Keratinocyte (primary cell): Measurements from ENCODE around the gene ABLIM1. TPM values are rescaled to one million over a fixed set of nuclear protein-coding genes. Genes with fewer than 3 reads are reported as not detected.
A peak's percentile ranks its signal among the peaks of the same experiment; 100 is the strongest.

Experiments
- DNase-seq: peaks from one replicate; pipeline ENCODE4 v3.0.0-alpha.2; 2011; ENCODE audit warnings: low read depth, missing footprints, low spot score
- FAIRE-seq: peaks from 2 replicates; lab custom pipeline; 2011; peaks lifted over from hg19 to GRCh38; lab: Jason Lieb, UNC
- H2AFZ ChIP-seq: 2 replicates; pipeline ENCODE4 v1.6.0; 2012; ENCODE audit warnings: low read length, control low read depth, inconsistent platforms; ENCODE audit not compliant: control insufficient read depth
- H3K27ac ChIP-seq: 2 replicates; pipeline ENCODE4 v1.5.1; 2011; ENCODE audit warnings: low read length; ENCODE audit not compliant: control insufficient read depth, insufficient read depth
- H3K27me3 ChIP-seq: 3 replicates; pipeline ENCODE4 v1.6.0; 2011; ENCODE audit warnings: low read length; ENCODE audit not compliant: control insufficient read depth, insufficient read depth; ENCODE audit errors: extremely low read depth
- H3K36me3 ChIP-seq, 2 experiments: 2 replicates in 1 of 2; 3 replicates in 1 of 2; pipeline ENCODE4 v1.5.1; 2011; ENCODE audit warnings: low read length in 2 of 2, mild to moderate bottlenecking in 1 of 2; ENCODE audit not compliant: control insufficient read depth in 2 of 2, insufficient read depth in 2 of 2; ENCODE audit errors: extremely low read depth in 1 of 2
- H3K4me1 ChIP-seq: 3 replicates; pipeline ENCODE4 v1.5.1; 2011; ENCODE audit warnings: low read length; ENCODE audit not compliant: control insufficient read depth, insufficient read depth; ENCODE audit errors: extremely low read depth
- H3K4me2 ChIP-seq: 3 replicates; pipeline ENCODE4 v1.6.0; 2011; ENCODE audit warnings: low read depth, low read length; ENCODE audit not compliant: control insufficient read depth, insufficient read depth; ENCODE audit errors: extremely low read depth
- H3K4me3 ChIP-seq, 3 experiments: fragments of 200-600 bp in 1 of 3; sonication (generic) in 1 of 3; 2 replicates in 2 of 3; 3 replicates in 1 of 3; pipeline ENCODE4 v1.5.1; 2011 to 2016; ENCODE audit warnings: low read length in 3 of 3, mild to moderate bottlenecking in 3 of 3, control low read depth in 2 of 3, inconsistent platforms in 1 of 3, low read depth in 1 of 3, mixed read lengths in 1 of 3, mixed run types in 1 of 3, moderate library complexity in 1 of 3; ENCODE audit not compliant: control insufficient read depth in 2 of 3, insufficient read depth in 2 of 3; ENCODE audit errors: extremely low read depth in 1 of 3
- H3K79me2 ChIP-seq: 2 replicates; pipeline ENCODE4 v1.6.0; 2012; ENCODE audit warnings: low read length; ENCODE audit not compliant: control insufficient read depth, insufficient read depth
- H3K9ac ChIP-seq: 3 replicates; pipeline ENCODE4 v1.6.0; 2011; ENCODE audit warnings: low read length; ENCODE audit not compliant: control insufficient read depth, insufficient read depth; ENCODE audit errors: extremely low read depth
- H3K9me1 ChIP-seq: 3 replicates; pipeline ENCODE4 v1.6.0; 2011; ENCODE audit warnings: low read length; ENCODE audit not compliant: control insufficient read depth, insufficient read depth; ENCODE audit errors: extremely low read depth
- H3K9me3 ChIP-seq: 2 replicates; pipeline ENCODE4 v1.5.1; 2012; ENCODE audit warnings: low read depth, low read length; ENCODE audit not compliant: control insufficient read depth
- H4K20me1 ChIP-seq: 3 replicates; pipeline ENCODE4 v1.6.0; 2011; ENCODE audit warnings: low read length; ENCODE audit not compliant: control insufficient read depth, insufficient read depth; ENCODE audit errors: extremely low read depth
- CTCF ChIP-seq, 3 experiments: IDR thresholded peaks in 1 of 3; conservative IDR thresholded peaks in 1 of 3; optimal IDR thresholded peaks in 1 of 3; 2 replicates in 2 of 3; 3 replicates in 1 of 3; pipeline versions ENCODE3 to v1.5.1; 2011; ENCODE audit warnings: low read length in 3 of 3, mild to moderate bottlenecking in 3 of 3, moderate library complexity in 2 of 3, control low read depth in 1 of 3, inconsistent platforms in 1 of 3; ENCODE audit not compliant: insufficient read depth in 2 of 3; ENCODE audit errors: extremely low read depth in 1 of 3
- EZH2 ChIP-seq: IDR thresholded peaks from one replicate; pipeline ENCODE4 v1.6.1; 2012; ENCODE audit warnings: inconsistent platforms, mild to moderate bottlenecking, low read length, moderate library complexity
- dilution Hi-C: fragments of 300-500 bp; cut with MboI; formaldehyde crosslinking; loops from one replicate; pipeline ENCODE4 v1.7.0; 2020; ENCODE audit warnings: low sequenced_read_pairs; ENCODE audit not compliant: extremely low pct_ligation_motif_present
- polyA plus RNA-seq, 5 experiments: library from polyadenylated mRNA; depleted of rRNA in 3 of 5; stranded (reverse) in 3 of 5; stranded (forward) in 1 of 5; unstranded in 1 of 5; fragments of >200 nt; gene quantifications; 1 replicate in 1 of 5; 2 replicates in 3 of 5; 3 replicates in 1 of 5; pipeline versions ENCODE4 v1.2.1 to v1.2.3, GENCODE V29; 2011 to 2012; ENCODE audit warnings: missing spikeins in 2 of 5, low read depth in 1 of 5, low replicate concordance in 1 of 5

ABLIM1 gene
- polyA plus RNA-seq, 1 donor (not counting 4 experiments of a cell fraction or from before 2014, with no cell fraction given): 55.2 TPM

GRCh38 chr10:114626841-114627240 is 31.2 kb downstream of the ABLIM1 start:
- Histone ChIP-seq H3K9ac (no peak overlapping the region), H3K27ac (no peak overlapping the region), H3K4me2 (peak overlapping the region; percentile 6), H3K27me3 (no peaks in the 10 kb centered on the region), H3K4me1 (peaks cover 56% of the 10 kb centered on the region), H3K9me1 (no peaks in the 10 kb centered on the region), H3K36me3 (no peaks in the 10 kb centered on the region), H3K9me3 (no peaks in the 10 kb centered on the region), H3K79me2 (no peaks in the 10 kb centered on the region), H4K20me1 (no peaks in the 10 kb centered on the region), H2AFZ (no peak overlapping the region), H3K4me3 (no peak overlapping the region)
- FAIRE-seq (peak; percentile 85), DNase-seq (no peak)
- TF ChIP-seq EZH2 (no peak), CTCF (optimal IDR thresholded peaks at IDR 0.05 in 1 of 3, IDR thresholded peaks at IDR 0.05 in 1 of 3, conservative IDR thresholded peaks at IDR 0.05 in 1 of 3; ENCODE audit: extremely low read depth in 1 of 3, insufficient read depth in 2 of 3, low read length in 3 of 3) (no peak)
- dilution Hi-C loops: no loop called here

- peak overlapping the region; percentile 61 for H3K27ac ChIP-seq
- H3K9me3 ChIP-seq: no peaks in the 10 kb centered on the region
- no peak overlapping the region for H3K9ac ChIP-seq
- FAIRE-seq: peak; percentile 90
- H3K4me1 ChIP-seq: peaks cover 48% of the 10 kb centered on the region
- H2AFZ ChIP-seq: no peak overlapping the region
- H3K79me2 ChIP-seq: no peaks in the 10 kb centered on the region
- no peaks in the 10 kb centered on the region for H3K9me1 ChIP-seq
- dilution Hi-C loops: no loop called here
- H3K4me3 ChIP-seq: no peak overlapping the region
- TF ChIP-seq CTCF (optimal IDR thresholded peaks at IDR 0.05 in 1 of 3, IDR thresholded peaks at IDR 0.05 in 1 of 3, conservative IDR thresholded peaks at IDR 0.05 in 1 of 3; ENCODE audit: extremely low read depth in 1 of 3, insufficient read depth in 2 of 3, low read length in 3 of 3) (no peak), EZH2 (no peak)
- peak overlapping the region; percentile 34 for H3K4me2 ChIP-seq
- DNase-seq: no peak
- no peaks in the 10 kb centered on the region for H3K36me3 ChIP-seq
- H4K20me1 ChIP-seq: no peaks in the 10 kb centered on the region
- H3K27me3 ChIP-seq: no peaks in the 10 kb centered on the region
Measured at GRCh38 chr10:114624951-114625780, 32.9 kb downstream of the ABLIM1 start.
